Body of pancreas (tissue), 4 donors: ENCODE data around the gene KIF25. TPM values are rescaled to one million over a fixed set of nuclear protein-coding genes. Genes with fewer than 3 reads are reported as not detected.

Experiments used
- ATAC-seq: fragments of 150-250 bp; one replicate; pipeline ENCODE4 v1.9.1; 2016
- DNase-seq, 4 donors: peaks; one replicate each; pipeline ENCODE4 v3.0.0-alpha.2; 2019
- H3K27ac ChIP-seq, 4 donors: fragments of 200-600 bp; sonication (generic); 1 replicate in 3 of 4; 2 replicates in 1 of 4; pipeline versions ENCODE4 v1.5.1 to v1.6.1; 2016 to 2019; ENCODE audit warnings: mild to moderate bottlenecking in 1 of 4, mixed read lengths in 1 of 4, moderate library complexity in 1 of 4
- H3K27me3 ChIP-seq, 2 donors: fragments of 200-600 bp; sonication (generic); one replicate each; pipeline ENCODE4 v1.6.0; 2016; ENCODE audit warnings: mild to moderate bottlenecking in 1 of 2
- H3K36me3 ChIP-seq, 2 donors: fragments of 200-600 bp; sonication (generic); replicated peaks in 1 of 2; 2 replicates each; pipeline ENCODE4 v1.5.1; 2016; ENCODE audit warnings: low read depth in 2 of 2; ENCODE audit not compliant: insufficient read depth in 1 of 2
- H3K4me1 ChIP-seq: fragments of 200-600 bp; sonication (generic); one replicate; pipeline ENCODE4 v1.6.0; 2016
- H3K4me3 ChIP-seq, 2 donors: fragments of 200-600 bp; sonication (generic); 1 replicate in 1 of 2; 2 replicates in 1 of 2; pipeline ENCODE4 v1.5.1; 2016 to 2019
- H3K9me3 ChIP-seq, 3 donors: fragments of 200-600 bp; sonication (generic); 1 replicate in 2 of 3; 2 replicates in 1 of 3; pipeline ENCODE4 v1.5.1; 2016
- CTCF ChIP-seq, 7 experiments: fragments of 450-650 bp in 4 of 7; fragments of 200-600 bp in 3 of 7; sonication (generic) in 3 of 7; IDR thresholded peaks; one replicate each; pipeline ENCODE4 v1.5.1; 2016 to 2019; ENCODE audit warnings: antibody characterized with exemption in 7 of 7
- POLR2A ChIP-seq, 3 donors: fragments of 450-650 bp; IDR thresholded peaks; one replicate each; pipeline ENCODE4 v1.6.1; 2016; ENCODE audit warnings: antibody characterized with exemption in 3 of 3, mild to moderate bottlenecking in 2 of 3
- WGBS, 2 donors: methylation state at CpG; one replicate each; pipeline ENCODE4 v1.1.5; 2017; 5-methylcytosine and 5-hydroxymethylcytosine counted together
- intact Hi-C: fragments of 100-400 bp; cut with DNase I; formaldehyde crosslinking; loops from one replicate; pipeline ENCODE4 v1.15.1; 2023
- total RNA-seq, 2 donors: library from RNA; depleted of rRNA; stranded (reverse); fragments of >200 nt; gene quantifications; one replicate each; pipeline ENCODE4 v1.1.0, GENCODE V29; 2016

KIF25 gene
- total RNA-seq, 2 donors from 2014 or later = 1.8 TPM; not detected in 1

GRCh38 chr6:168062346-168063289, 65.1 kb downstream of the KIF25 start:
- ATAC-seq = no peak
- intact Hi-C loops = no loop called here
- H3K27me3 ChIP-seq = no peaks in the 10 kb centered on the region
- 78 to 79% methylated on average over 22 to 31 of the region's 31 CpGs for WGBS, 2 donors
- no peak overlapping the region for H3K4me3 ChIP-seq
- TF ChIP-seq POLR2A (IDR thresholded peaks at IDR 0.05) (no peak), CTCF (IDR thresholded peaks at IDR 0.05) (no peak)
- DNase-seq = no peak
- H3K36me3 ChIP-seq = no peaks in the 10 kb centered on the region
- no peaks in the 10 kb centered on the region for H3K9me3 ChIP-seq
- peaks cover 5% of the 10 kb centered on the region for H3K4me1 ChIP-seq
- no peak overlapping the region for H3K27ac ChIP-seq

GRCh38 chr6:168063431-168063830, 66.0 kb downstream of the KIF25 start:
- Histone ChIP-seq H3K27me3 (no peaks in the 10 kb centered on the region), H3K4me3 (no peak overlapping the region), H3K9me3 (no peaks in the 10 kb centered on the region), H3K36me3 (no peaks in the 10 kb centered on the region), H3K4me1 (peaks cover 5% of the 10 kb centered on the region), H3K27ac (no peak overlapping the region)
- intact Hi-C loops = no loop called here
- ATAC-seq (no peak), DNase-seq (no peak)
- TF ChIP-seq POLR2A (IDR thresholded peaks at IDR 0.05) (no peak), CTCF (IDR thresholded peaks at IDR 0.05) (no peak)
- 50 to 92% methylated on average over 1 to 2 of the region's 13 CpGs for WGBS, 2 donors

- Histone ChIP-seq H3K36me3 (no peaks in the 10 kb centered on the region), H3K27me3 (no peaks in the 10 kb centered on the region), H3K9me3 (no peaks in the 10 kb centered on the region), H3K4me1 (peaks cover 5% of the 10 kb centered on the region), H3K27ac (no peak overlapping the region), H3K4me3 (no peak overlapping the region)
- DNase-seq (no peak), ATAC-seq (no peak)
- 82 to 95% methylated on average over 6 to 7 of the region's 11 CpGs for WGBS, 2 donors
- intact Hi-C loops = no loop called here
- TF ChIP-seq POLR2A (IDR thresholded peaks at IDR 0.05) = no peak
- no peak for TF ChIP-seq CTCF (IDR thresholded peaks at IDR 0.05)
These were observed 66.8 kb downstream of the KIF25 start for GRCh38 chr6:168064226-168064807.

- 90 to 91% methylated on average over 24 of the region's 24 CpGs for WGBS, 2 donors
- TF ChIP-seq POLR2A (IDR thresholded peaks at IDR 0.05) = no peak
- no peak for TF ChIP-seq CTCF (IDR thresholded peaks at IDR 0.05)
- Histone ChIP-seq H3K4me3 (no peak overlapping the region), H3K9me3 (no peaks in the 10 kb centered on the region), H3K27ac (no peak overlapping the region), H3K4me1 (no peaks in the 10 kb centered on the region), H3K27me3 (no peaks in the 10 kb centered on the region), H3K36me3 (no peaks in the 10 kb centered on the region)
- ATAC-seq (no peak), DNase-seq (no peak)
- intact Hi-C loops = no loop called here
These were observed 69.7 kb downstream of the KIF25 start for GRCh38 chr6:168067081-168067759.
